HEK293 (cell line): Measurements from ENCODE around the gene PTPRN2.

Experiments
- CTCF ChIA-PET: fragments of 350-600 bp; formaldehyde crosslinking; extraction: SDS; loops from one replicate; lab custom pipeline; 2021; ENCODE audit warnings: antibody characterized with exemption; lab: Yijun Ruan, JAX
- POLR2A ChIA-PET: fragments of 300-600 bp; formaldehyde crosslinking; extraction: SDS; loops from one replicate; lab custom pipeline; 2020; ENCODE audit warnings: antibody characterized with exemption, inconsistent platforms; lab: Yijun Ruan, JAX
- H3K27ac ChIP-seq: fragments of 200-500 bp; sonication (Bioruptor generic); 2 replicates; pipeline ENCODE4 v1.5.1; 2014; ENCODE audit warnings: low read depth, low read length, control low read depth, inconsistent platforms; ENCODE audit errors: extremely low read depth
- H3K36me3 ChIP-seq, 2 experiments: fragments of 200-500 bp in 1 of 2; sonication (Bioruptor generic) in 1 of 2; 1 replicate in 1 of 2; 2 replicates in 1 of 2; pipeline ENCODE4 v1.5.1; 2014 to 2017; ENCODE audit warnings: inconsistent platforms in 2 of 2, low read length in 2 of 2; ENCODE audit not compliant: control insufficient read depth in 2 of 2, insufficient read depth in 1 of 2
- H3K4me1 ChIP-seq: fragments of 200-500 bp; sonication (Bioruptor generic); 2 replicates; pipeline ENCODE4 v1.5.1; 2014; ENCODE audit warnings: mild to moderate bottlenecking, low read length, inconsistent platforms; ENCODE audit not compliant: control insufficient read depth, insufficient read depth
- H3K4me3 ChIP-seq: 2 replicates; pipeline ENCODE4 v1.5.1; 2011; ENCODE audit warnings: low read depth, mild to moderate bottlenecking, control low read depth, low read length, moderate library complexity
- H3K9me3 ChIP-seq: fragments of 200-500 bp; sonication (Bioruptor generic); 2 replicates; pipeline ENCODE4 v1.5.1; 2014; ENCODE audit warnings: low read depth, low read length, inconsistent platforms; ENCODE audit not compliant: control insufficient read depth, insufficient read depth
- GLIS1 ChIP-seq: fragments of 450-650 bp; formaldehyde crosslinking; IDR thresholded peaks from 2 replicates; pipeline ENCODE4 v1.5.1; 2016; ENCODE audit warnings: missing biosample characterization, missing genetic modification characterization
- HOXC10 ChIP-seq: sonication (generic); formaldehyde crosslinking; IDR thresholded peaks from 2 replicates; pipeline ENCODE4 v1.8.1; 2023; ENCODE audit warnings: mild to moderate bottlenecking, missing genetic modification reagents
- KLF1 ChIP-seq: fragments of 450-650 bp; formaldehyde crosslinking; IDR thresholded peaks from 2 replicates; pipeline ENCODE4 v1.5.1; 2016; ENCODE audit warnings: missing biosample characterization, missing genetic modification characterization
- MYNN ChIP-seq: fragments of 450-650 bp; formaldehyde crosslinking; IDR thresholded peaks from 2 replicates; pipeline ENCODE4 v1.5.1; 2016; ENCODE audit warnings: missing biosample characterization, missing genetic modification characterization, borderline replicate concordance
- PRDM10 ChIP-seq: fragments of 450-650 bp; formaldehyde crosslinking; IDR thresholded peaks from 2 replicates; pipeline ENCODE4 v1.5.1; 2016; ENCODE audit warnings: missing biosample characterization, missing genetic modification characterization
- SCRT1 ChIP-seq: fragments of 450-650 bp; formaldehyde crosslinking; IDR thresholded peaks from 2 replicates; pipeline ENCODE4 v1.5.1; 2016; ENCODE audit warnings: missing biosample characterization, missing genetic modification characterization, borderline replicate concordance
- SETDB1 ChIP-seq: IDR thresholded peaks from one replicate; pipeline ENCODE4 v1.6.1; 2017; ENCODE audit warnings: mild to moderate bottlenecking, low read length, moderate library complexity, mixed read lengths; ENCODE audit not compliant: insufficient read length
- TRIM28 ChIP-seq: IDR thresholded peaks from 2 replicates; pipeline ENCODE4 v1.6.1; 2011; ENCODE audit warnings: low read length, control low read depth, borderline replicate concordance
- ZBTB10 ChIP-seq: fragments of 450-650 bp; formaldehyde crosslinking; IDR thresholded peaks from 2 replicates; pipeline ENCODE4 v1.5.1; 2016; ENCODE audit warnings: missing biosample characterization, missing genetic modification characterization
- ZFP41 ChIP-seq: fragments of 450-650 bp; formaldehyde crosslinking; IDR thresholded peaks from 2 replicates; pipeline ENCODE4 v1.5.1; 2016; ENCODE audit warnings: missing biosample characterization, missing genetic modification characterization, borderline replicate concordance
- ZNF175 ChIP-seq: fragments of 450-650 bp; formaldehyde crosslinking; IDR thresholded peaks from 2 replicates; pipeline ENCODE4 v1.5.1; 2016; ENCODE audit warnings: missing biosample characterization, missing genetic modification characterization
- ZNF274 ChIP-seq, 2 experiments: fragments of 200-500 bp in 1 of 2; fragments of 450-650 bp in 1 of 2; sonication (Bioruptor generic) in 1 of 2; formaldehyde crosslinking in 1 of 2; IDR thresholded peaks; 2 replicates each; pipeline versions ENCODE4 v1.5.1 to v1.6.1; 2014 to 2016; ENCODE audit warnings: borderline replicate concordance in 1 of 2, inconsistent platforms in 1 of 2, low read length in 1 of 2, missing biosample characterization in 1 of 2, missing genetic modification characterization in 1 of 2
- ZNF280D ChIP-seq: fragments of 450-650 bp; formaldehyde crosslinking; IDR thresholded peaks from 2 replicates; pipeline ENCODE4 v1.5.1; 2016; ENCODE audit warnings: missing biosample characterization, missing genetic modification characterization
- ZNF362 ChIP-seq: fragments of 450-650 bp; formaldehyde crosslinking; IDR thresholded peaks from 2 replicates; pipeline ENCODE4 v1.5.1; 2016; ENCODE audit warnings: missing biosample characterization, missing genetic modification characterization
- ZNF473 ChIP-seq: fragments of 450-650 bp; formaldehyde crosslinking; IDR thresholded peaks from 2 replicates; pipeline ENCODE4 v1.5.1; 2017; ENCODE audit warnings: missing biosample characterization, missing genetic modification characterization
- ZNF548 ChIP-seq: fragments of 450-650 bp; formaldehyde crosslinking; IDR thresholded peaks from 2 replicates; pipeline ENCODE4 v1.5.1; 2016; ENCODE audit warnings: missing biosample characterization, missing genetic modification characterization
- ZNF624 ChIP-seq: fragments of 450-650 bp; formaldehyde crosslinking; IDR thresholded peaks from 2 replicates; pipeline ENCODE4 v1.5.1; 2017; ENCODE audit warnings: missing biosample characterization, missing genetic modification characterization
- ZNF747 ChIP-seq: fragments of 450-650 bp; formaldehyde crosslinking; IDR thresholded peaks from 2 replicates; pipeline ENCODE4 v1.5.1; 2016; ENCODE audit warnings: missing biosample characterization, missing genetic modification characterization
- ZSCAN23 ChIP-seq: fragments of 450-650 bp; formaldehyde crosslinking; IDR thresholded peaks from 2 replicates; pipeline ENCODE4 v1.5.1; 2016; ENCODE audit warnings: missing biosample characterization, missing genetic modification characterization
- ZSCAN4 ChIP-seq: fragments of 450-650 bp; formaldehyde crosslinking; IDR thresholded peaks from 2 replicates; pipeline ENCODE4 v1.5.1; 2017; ENCODE audit warnings: missing biosample characterization, missing genetic modification characterization

Gene PTPRN2

GRCh38 chr7:157870644-157871290 is 716.9 kb downstream of the PTPRN2 start (continued):
- TF ChIP-seq ZNF280D (tag by site-specific recombination) (no peak), ZSCAN4 (tag by site-specific recombination) (no peak), HOXC10 (CRISPR knock-in tag) (no peak), ZNF473 (tag by site-specific recombination) (no peak), ZNF175 (tag by site-specific recombination) (no peak), ZNF548 (tag by site-specific recombination) (no peak), ZSCAN23 (tag by site-specific recombination) (no peak), PRDM10 (tag by site-specific recombination) (no peak)
- TF ChIP-seq, all 188 proteins: peak for 0

GRCh38 chr7:157869793-157870192 is 717.8 kb downstream of the PTPRN2 start:
- no peak overlapping the region for H3K4me3 ChIP-seq
- TF ChIP-seq ZNF624 (tag by site-specific recombination) (no peak), TRIM28 (peak; percentile 67; the same call in 1 of the 2 replicates), SETDB1 (peak; percentile 92)
- ChIA-PET POLR2A (no interaction called here), CTCF (no interaction called here)
- no peaks in the 10 kb centered on the region for H3K36me3 ChIP-seq
- no peaks in the 10 kb centered on the region for H3K4me1 ChIP-seq
- no peak overlapping the region for H3K27ac ChIP-seq
- no peaks in the 10 kb centered on the region for H3K9me3 ChIP-seq

- Histone ChIP-seq H3K36me3 (no peaks in the 10 kb centered on the region), H3K4me1 (no peaks in the 10 kb centered on the region), H3K4me3 (no peak overlapping the region), H3K27ac (no peak overlapping the region), H3K9me3 (no peaks in the 10 kb centered on the region)
- POLR2A ChIA-PET: no interaction called here
- CTCF ChIA-PET: no interaction called here
- TF ChIP-seq SCRT1 (tag by site-specific recombination) (no peak), ZFP41 (tag by site-specific recombination) (no peak), ZBTB10 (tag by site-specific recombination) (no peak), ZNF362 (tag by site-specific recombination) (no peak), MYNN (tag by site-specific recombination) (no peak), ZNF274 (IDR thresholded peaks at IDR 0.05; ENCODE audit: low read length) (no peak), ZNF274 (tag by site-specific recombination; IDR thresholded peaks at IDR 0.05; ENCODE audit: borderline replicate concordance) (no peak), KLF1 (tag by site-specific recombination) (no peak), GLIS1 (tag by site-specific recombination) (no peak), ZNF747 (no peak)
Measured at GRCh38 chr7:157867685-157868305, 719.8 kb downstream of the PTPRN2 start.
